ENCODE data around the gene MED8. TPM values are rescaled to one million over a fixed set of nuclear protein-coding genes. Genes with fewer than 3 reads are reported as not detected.

Gene MED8
- total and polyA plus RNA-seq, 9 of the 15 experiments (the other 6 are each of a cell fraction or from before 2014, with no cell fraction given) = 23.0 to 120 (median 56.4) TPM

GRCh38 chr1:43432171-43432860 is 42.7 kb upstream of the MED8 start:
- no peaks in the 10 kb centered on the region for H3K4me1 ChIP-seq (replicated peaks in 1 of 2; ENCODE audit: control insufficient read depth in 2 of 2, insufficient read depth in 2 of 2, low read length in 2 of 2)
- in situ Hi-C loops (cut with MboI) (no loop called here), intact Hi-C loops (cut with micrococcal nuclease) (no loop called here)
- no peak overlapping the region for H3K9ac ChIP-seq (ENCODE audit: insufficient read depth in 1 of 2, low read depth in 2 of 2, low read length in 2 of 2)
- DNase-seq (ENCODE audit: extremely low read depth in 1 of 4, low spot score in 3 of 4) (no peak), FAIRE-seq (no peak), ATAC-seq (no peak)
- ChIA-PET CTCF (ENCODE audit: low intra/inter-chr PET ratio) (no interaction called here), POLR2A (interaction anchor here (0.9 to 1.1 kb wide), 2 partner anchors 14 to 749 kb away, joined by 3 to 4 read pairs; no protein-coding TSS in a partner anchor)
- H3K4me2 ChIP-seq (ENCODE audit: insufficient read depth, low read length) = no peak overlapping the region
- no TSS peak for BruUV-seq (replicated peaks)
- peaks cover 68% of the 10 kb centered on the region; the same call in 2 of the 3 replicates for H3K36me3 ChIP-seq (ENCODE audit: control insufficient read depth, insufficient read depth, low read length)
- H3K79me2 ChIP-seq (ENCODE audit: control insufficient read depth, insufficient read depth, low read length) = no peaks in the 10 kb centered on the region
- H3K9me1 ChIP-seq (ENCODE audit: control insufficient read depth, insufficient read depth, low read length) = no peaks in the 10 kb centered on the region
- no peaks in the 10 kb centered on the region for H3K9me3 ChIP-seq (replicated peaks; ENCODE audit: control insufficient read depth, insufficient read depth, low read depth, low read length)
- no peaks in the 10 kb centered on the region for H4K20me1 ChIP-seq (replicated peaks; ENCODE audit: control insufficient read depth, insufficient read depth, low read length)
- no peaks in the 10 kb centered on the region for H3K27me3 ChIP-seq (ENCODE audit: control insufficient read depth in 2 of 2, insufficient read depth in 2 of 2, low read length in 2 of 2)
- TF ChIP-seq HMG20B (CRISPR knock-in tag; IDR thresholded peaks at IDR 0.05) (no peak), NRF1 (conservative IDR thresholded peaks at IDR 0.05 in 1 of 2, IDR thresholded peaks at IDR 0.05 in 1 of 2) (no peak), SAFB2 (IDR thresholded peaks at IDR 0.05; ENCODE audit: borderline replicate concordance, low read depth, low read length, severe bottlenecking) (no peak), CBFA2T3 (IDR thresholded peaks at IDR 0.05) (no peak), ARID3A (IDR thresholded peaks at IDR 0.05; ENCODE audit: borderline replicate concordance, low read depth, low read length) (no peak), CBX2 (IDR thresholded peaks at IDR 0.05; ENCODE audit: insufficient read depth, low read length, poor library complexity, severe bottlenecking) (no peak), GTF2F1 (IDR thresholded peaks at IDR 0.05; ENCODE audit: low read depth, low read length) (no peak), ZNF609 (CRISPR knock-in tag; IDR thresholded peaks at IDR 0.05; ENCODE audit: borderline replicate concordance) (no peak), RBM25 (IDR thresholded peaks at IDR 0.05; ENCODE audit: low read depth, low read length, severe bottlenecking) (no peak), ZNF12 (CRISPR knock-in tag; IDR thresholded peaks at IDR 0.05) (no peak), ZNF384 (IDR thresholded peaks at IDR 0.05; ENCODE audit: low read depth, low read length) (no peak), GATAD2B (IDR thresholded peaks at IDR 0.05; ENCODE audit: borderline replicate concordance) (no peak), NCOA6 (IDR thresholded peaks at IDR 0.05) (no peak), MAX (CRISPR knock-in tag; IDR thresholded peaks at IDR 0.05) (no peak)
- no peak overlapping the region for H2AFZ ChIP-seq (ENCODE audit: low read depth, low read length)
- no peak overlapping the region for H3K27ac ChIP-seq (ENCODE audit: extremely low read depth, low read depth, low read length)
- 86% methylated on average over 9 of the region's 9 CpGs for WGBS (ENCODE audit: insufficient coverage, low coverage, missing lambda C conversion rate)
- no peak overlapping the region for H3K4me3 ChIP-seq
